ENCODE data around the gene IGFN1. TPM values are rescaled to one million over a fixed set of nuclear protein-coding genes. Genes with fewer than 3 reads are reported as not detected.
A peak's percentile ranks its signal among the peaks of the same experiment; 100 is the strongest.

IGFN1 gene
- total RNA-seq, 2 donors from 2014 or later = not detected

DNA sequence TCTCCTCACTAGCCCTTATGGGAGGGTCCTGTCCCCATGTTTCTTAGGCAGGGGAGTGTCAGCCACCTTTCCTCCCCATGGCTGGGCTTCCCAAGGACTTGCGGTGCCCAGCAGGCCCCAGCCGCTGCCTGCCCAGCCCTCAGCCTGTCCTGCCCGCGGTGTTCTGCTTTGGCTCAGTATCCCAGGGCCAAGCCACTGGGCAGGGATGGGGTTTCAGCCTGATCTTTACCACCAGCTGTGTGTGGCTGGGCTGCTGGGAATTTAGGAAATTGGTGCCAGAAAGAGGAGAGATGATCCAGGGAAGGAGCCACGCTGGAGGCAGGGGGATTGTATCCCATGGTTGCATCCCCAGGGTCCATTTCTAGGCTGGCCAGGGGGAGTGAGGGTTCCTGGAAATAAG is 6.9 kb upstream of the IGFN1 start:
- Mint-ChIP-seq H3K36me3 (ENCODE audit: low read depth) (peaks cover 8% of the 10 kb centered on the region), H3K4me3 (no peak overlapping the region), H3K4me1 (peaks cover 4% of the 10 kb centered on the region), H3K27ac (no peak overlapping the region), H3K27me3 (peaks cover 62% of the 10 kb centered on the region)
- DNase-seq = no peak
- H3K9me3 ChIP-seq (ENCODE audit: control insufficient read depth, low read length, poor library complexity, severe bottlenecking) = no peaks in the 10 kb centered on the region
- no peak for ATAC-seq

GRCh38 chr1:201184307-201185122 is 6.1 kb upstream of the IGFN1 start:
- ATAC-seq (no peak), DNase-seq (no peak)
- no peak overlapping the region for H3K4me3 Mint-ChIP-seq
- H3K4me1 Mint-ChIP-seq = peaks cover 4% of the 10 kb centered on the region
- no peak overlapping the region for H3K27ac Mint-ChIP-seq
- H3K36me3 Mint-ChIP-seq (ENCODE audit: low read depth) = peaks cover 8% of the 10 kb centered on the region
- H3K27me3 Mint-ChIP-seq = peaks cover 64% of the 10 kb centered on the region
- H3K9me3 ChIP-seq (ENCODE audit: control insufficient read depth, low read length, poor library complexity, severe bottlenecking) = no peaks in the 10 kb centered on the region

- no peak for DNase-seq
- Mint-ChIP-seq H3K27me3 (peaks cover 64% of the 10 kb centered on the region), H3K4me1 (peaks cover 6% of the 10 kb centered on the region), H3K27ac (no peak overlapping the region), H3K4me3 (no peak overlapping the region), H3K36me3 (ENCODE audit: low read depth) (peaks cover 8% of the 10 kb centered on the region)
- no peak for ATAC-seq
- no peaks in the 10 kb centered on the region for H3K9me3 ChIP-seq (ENCODE audit: control insufficient read depth, low read length, poor library complexity, severe bottlenecking)
Observed at GRCh38 chr1:201185123-201185453, 5.5 kb upstream of the IGFN1 start.

DNA sequence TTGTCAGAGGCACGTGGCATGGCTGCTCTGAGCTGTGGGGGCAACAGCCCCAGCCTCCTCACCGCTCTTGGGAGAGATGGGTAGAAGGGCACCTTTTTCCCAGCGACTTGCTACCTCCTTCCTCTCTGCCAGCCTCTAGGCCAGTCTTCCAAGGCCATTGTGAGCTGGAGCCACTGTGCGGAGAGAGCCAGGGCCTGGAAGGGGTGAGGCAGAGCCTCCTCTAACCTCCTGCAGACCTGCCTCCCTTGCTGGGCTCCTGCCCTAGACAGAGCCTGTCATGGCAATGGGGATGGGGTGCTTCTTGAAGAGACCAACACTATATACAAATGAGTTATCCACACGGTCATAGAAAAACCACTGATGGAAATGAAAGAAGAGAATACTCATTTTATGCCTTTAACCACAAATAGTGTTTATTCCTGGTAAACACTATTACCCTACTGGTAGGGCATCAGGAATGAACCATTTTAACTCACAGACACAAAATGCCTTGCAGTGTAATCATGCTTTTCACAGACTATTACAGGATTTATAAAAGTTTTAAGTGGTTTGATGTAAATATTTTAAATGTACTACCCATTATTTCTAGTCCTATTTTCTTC is 5.0 kb upstream of the IGFN1 start:
- DNase-seq (no peak), ATAC-seq (no peak)
- peaks cover 63% of the 10 kb centered on the region for H3K27me3 Mint-ChIP-seq
- H3K9me3 ChIP-seq (ENCODE audit: control insufficient read depth, low read length, poor library complexity, severe bottlenecking) = no peaks in the 10 kb centered on the region
- H3K4me3 Mint-ChIP-seq = no peak overlapping the region
- peaks cover 11% of the 10 kb centered on the region for H3K36me3 Mint-ChIP-seq (ENCODE audit: low read depth)
- H3K27ac Mint-ChIP-seq = no peak overlapping the region
- peaks cover 9% of the 10 kb centered on the region for H3K4me1 Mint-ChIP-seq

- Mint-ChIP-seq H3K36me3 (ENCODE audit: low read depth) (peaks cover 11% of the 10 kb centered on the region), H3K27ac (no peak overlapping the region), H3K4me1 (peaks cover 9% of the 10 kb centered on the region), H3K27me3 (peaks cover 60% of the 10 kb centered on the region), H3K4me3 (no peak overlapping the region)
- no peaks in the 10 kb centered on the region for H3K9me3 ChIP-seq (ENCODE audit: control insufficient read depth, low read length, poor library complexity, severe bottlenecking)
- ATAC-seq = no peak
- DNase-seq = no peak
Observed at GRCh38 chr1:201186192-201186591, 4.4 kb upstream of the IGFN1 start.

DNA sequence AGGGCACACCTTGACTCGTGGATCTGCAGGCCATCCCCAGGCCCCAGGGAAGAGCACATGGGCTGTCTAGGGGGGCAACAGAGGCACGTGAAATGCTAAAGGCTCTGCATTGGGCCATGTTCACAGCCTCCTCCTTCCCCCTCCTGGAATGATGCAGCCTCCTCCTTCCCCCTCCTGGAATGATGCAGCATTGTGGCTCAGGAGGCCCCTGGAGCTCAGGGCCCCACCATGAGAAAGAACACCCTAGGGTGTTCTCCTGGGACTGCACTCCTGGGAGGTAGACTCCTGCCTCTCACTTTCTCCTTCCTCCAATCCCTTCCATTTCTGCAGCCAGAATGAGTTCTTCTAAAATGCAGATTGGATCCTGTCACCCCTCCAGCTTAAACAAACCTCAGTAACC is 1.5 kb upstream of the IGFN1 start:
- peaks cover 50% of the 10 kb centered on the region for H3K27me3 Mint-ChIP-seq
- H3K4me1 Mint-ChIP-seq = peaks cover 5% of the 10 kb centered on the region
- H3K36me3 Mint-ChIP-seq (ENCODE audit: low read depth) = peaks cover 7% of the 10 kb centered on the region
- H3K27ac Mint-ChIP-seq = no peak overlapping the region
- no peak overlapping the region for H3K4me3 Mint-ChIP-seq
- ATAC-seq = no peak
- no peak for DNase-seq
- H3K9me3 ChIP-seq (ENCODE audit: control insufficient read depth, low read length, poor library complexity, severe bottlenecking) = no peaks in the 10 kb centered on the region

- no peak for ATAC-seq
- DNase-seq = no peak
- Mint-ChIP-seq H3K27me3 (peaks cover 42% of the 10 kb centered on the region), H3K27ac (no peak overlapping the region), H3K36me3 (ENCODE audit: low read depth) (peaks cover 5% of the 10 kb centered on the region), H3K4me1 (peaks cover 5% of the 10 kb centered on the region), H3K4me3 (peak overlapping the region; percentile 61)
- H3K9me3 ChIP-seq (ENCODE audit: control insufficient read depth, low read length, poor library complexity, severe bottlenecking) = no peaks in the 10 kb centered on the region
Observed at GRCh38 chr1:201190005-201190404, 619 bp upstream of the IGFN1 start.

DNA sequence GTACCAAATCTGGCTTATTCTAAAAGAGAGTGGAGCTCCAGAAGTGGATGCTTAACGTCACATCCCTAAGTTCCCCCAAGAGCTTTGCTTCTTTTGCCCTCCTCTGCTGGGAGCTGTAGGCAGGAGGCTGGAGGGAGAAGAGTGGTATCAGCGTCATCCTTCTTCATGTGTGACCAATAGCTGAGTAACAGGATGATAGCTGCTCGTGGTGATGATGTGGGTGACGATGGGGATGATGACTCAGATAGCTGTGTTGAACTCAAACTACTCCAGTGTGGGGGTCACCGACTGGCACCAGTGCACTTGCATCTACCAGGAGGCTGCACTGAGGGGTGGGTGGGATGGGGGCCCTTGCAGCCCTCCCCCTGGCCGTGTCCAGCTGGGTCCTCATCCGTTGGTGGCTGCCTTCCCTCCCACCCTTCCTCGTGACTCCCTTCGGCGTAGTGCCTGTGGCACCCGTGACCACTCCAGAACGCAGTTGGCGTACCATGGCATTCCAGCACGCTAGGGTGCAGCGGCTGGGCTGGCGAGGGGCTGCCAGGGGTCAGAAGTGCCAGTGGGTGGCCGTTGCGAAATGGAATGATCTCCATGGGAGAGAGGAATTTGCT is 1.1 kb downstream of the IGFN1 start:
- Mint-ChIP-seq H3K27ac (no peak overlapping the region), H3K4me1 (peaks cover 6% of the 10 kb centered on the region), H3K27me3 (peaks cover 36% of the 10 kb centered on the region), H3K36me3 (ENCODE audit: low read depth) (peaks cover 5% of the 10 kb centered on the region), H3K4me3 (no peak overlapping the region)
- no peak for DNase-seq
- H3K9me3 ChIP-seq (ENCODE audit: control insufficient read depth, low read length, poor library complexity, severe bottlenecking) = no peaks in the 10 kb centered on the region
- no peak for ATAC-seq

DNA sequence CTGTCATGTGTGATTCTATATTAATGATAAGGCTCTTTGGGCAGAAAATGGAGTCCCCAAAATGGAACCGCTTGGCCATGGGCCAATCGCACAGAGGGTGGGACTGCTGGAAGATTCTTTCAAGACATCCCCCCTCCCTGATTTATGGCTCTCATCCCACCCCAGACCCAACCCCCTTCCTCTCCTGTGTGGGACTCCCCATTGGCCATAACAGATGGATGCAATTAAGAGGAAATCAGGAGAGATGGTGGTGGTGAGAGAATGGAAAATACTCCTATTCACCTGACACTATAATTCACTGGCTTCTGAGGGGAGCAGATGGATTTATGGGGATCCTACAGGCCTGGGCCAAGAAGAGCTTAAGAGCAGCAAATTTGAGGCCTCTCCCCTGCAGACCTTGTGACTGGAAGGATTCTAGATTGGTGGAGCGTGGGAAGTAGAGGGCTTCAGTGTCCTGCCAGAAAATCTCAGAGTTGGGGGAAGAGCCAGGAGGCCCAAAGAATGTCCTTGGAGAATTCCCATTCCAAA is 1.7 kb downstream of the IGFN1 start:
- Mint-ChIP-seq H3K27ac (no peak overlapping the region), H3K36me3 (ENCODE audit: low read depth) (peaks cover 5% of the 10 kb centered on the region), H3K4me3 (no peak overlapping the region), H3K4me1 (peaks cover 6% of the 10 kb centered on the region), H3K27me3 (peaks cover 36% of the 10 kb centered on the region)
- no peaks in the 10 kb centered on the region for H3K9me3 ChIP-seq (ENCODE audit: control insufficient read depth, low read length, poor library complexity, severe bottlenecking)
- no peak for ATAC-seq
- DNase-seq = no peak

- H3K4me1 Mint-ChIP-seq = peaks cover 6% of the 10 kb centered on the region
- H3K4me3 Mint-ChIP-seq = no peak overlapping the region
- DNase-seq = no peak
- H3K9me3 ChIP-seq (ENCODE audit: control insufficient read depth, low read length, poor library complexity, severe bottlenecking) = no peaks in the 10 kb centered on the region
- H3K27ac Mint-ChIP-seq = no peak overlapping the region
- peaks cover 31% of the 10 kb centered on the region for H3K27me3 Mint-ChIP-seq
- no peak for ATAC-seq
- peaks cover 5% of the 10 kb centered on the region for H3K36me3 Mint-ChIP-seq (ENCODE audit: low read depth)
Observed at GRCh38 chr1:201194046-201194445, 3.4 kb downstream of the IGFN1 start.

DNA sequence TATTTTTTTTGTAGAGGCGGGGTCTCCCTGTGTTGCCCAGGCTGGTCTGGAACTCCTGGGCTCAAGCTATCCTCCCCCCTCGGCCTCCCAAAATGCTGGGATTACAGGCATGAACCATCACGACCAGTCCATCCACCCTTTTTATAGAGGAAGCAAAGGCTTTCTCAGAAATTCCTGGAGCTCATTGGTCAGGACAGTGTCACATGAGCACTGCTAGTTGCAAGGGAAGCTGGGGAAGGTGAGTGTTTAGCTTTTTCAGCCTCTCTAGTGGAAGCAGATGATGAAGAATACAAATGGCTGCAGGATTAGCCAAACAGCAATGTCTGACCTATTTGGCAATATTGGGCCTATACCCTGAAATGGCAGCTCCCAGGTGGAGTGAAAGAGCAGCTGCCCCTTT is 8.0 kb downstream of the IGFN1 start:
- ATAC-seq (no peak), DNase-seq (no peak)
- H3K27ac Mint-ChIP-seq = no peak overlapping the region
- H3K36me3 Mint-ChIP-seq (ENCODE audit: low read depth) = no peaks in the 10 kb centered on the region
- no peaks in the 10 kb centered on the region for H3K27me3 Mint-ChIP-seq
- no peaks in the 10 kb centered on the region for H3K9me3 ChIP-seq (ENCODE audit: control insufficient read depth, low read length, poor library complexity, severe bottlenecking)
- no peak overlapping the region for H3K4me3 Mint-ChIP-seq
- H3K4me1 Mint-ChIP-seq = peaks cover 3% of the 10 kb centered on the region

- ATAC-seq = no peak
- peaks cover 5% of the 10 kb centered on the region for H3K36me3 Mint-ChIP-seq (ENCODE audit: low read depth)
- no peak overlapping the region for H3K4me3 Mint-ChIP-seq
- H3K4me1 Mint-ChIP-seq = peaks cover 2% of the 10 kb centered on the region
- H3K9me3 ChIP-seq (ENCODE audit: control insufficient read depth, low read length, poor library complexity, severe bottlenecking) = no peaks in the 10 kb centered on the region
- no peak for DNase-seq
- peaks cover 46% of the 10 kb centered on the region for H3K27me3 Mint-ChIP-seq
- no peak overlapping the region for H3K27ac Mint-ChIP-seq
Observed at GRCh38 chr1:201205036-201205435, 14.4 kb downstream of the IGFN1 start.

DNA sequence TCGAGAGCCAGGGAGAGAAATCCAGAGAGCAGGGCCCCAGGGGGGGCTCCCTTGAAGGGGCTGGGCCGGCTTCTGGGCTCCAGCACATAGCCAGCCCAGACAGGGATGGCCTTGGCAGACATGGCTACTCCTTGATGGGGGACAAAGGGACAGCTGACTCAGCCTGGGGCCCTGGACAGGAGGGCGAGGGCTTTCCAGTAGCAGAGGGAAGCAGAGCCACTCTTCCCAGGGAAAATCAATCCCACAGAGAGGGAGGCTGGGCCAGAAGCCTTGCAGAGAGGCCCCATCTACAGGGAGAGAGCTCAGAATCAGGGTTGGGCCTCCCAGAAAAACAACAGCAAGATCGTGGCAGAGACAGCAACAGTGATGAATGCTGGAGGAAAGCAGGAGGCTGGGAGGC is 15.6 kb downstream of the IGFN1 start:
- peaks cover 5% of the 10 kb centered on the region for H3K36me3 Mint-ChIP-seq (ENCODE audit: low read depth)
- no peaks in the 10 kb centered on the region for H3K9me3 ChIP-seq (ENCODE audit: control insufficient read depth, low read length, poor library complexity, severe bottlenecking)
- no peak overlapping the region for H3K27ac Mint-ChIP-seq
- H3K4me1 Mint-ChIP-seq = peaks cover 2% of the 10 kb centered on the region
- DNase-seq (no peak), ATAC-seq (no peak)
- peaks cover 53% of the 10 kb centered on the region for H3K27me3 Mint-ChIP-seq
- H3K4me3 Mint-ChIP-seq = no peak overlapping the region
